ENCODE results near the gene DCDC2C. TPM values are rescaled to one million over a fixed set of nuclear protein-coding genes. Genes with fewer than 3 reads are reported as not detected.

Gene DCDC2C
- total RNA-seq, 2 donors from 2014 or later: not detected

GRCh38 chr2:3801506-3801905 lies 98.1 kb downstream of the DCDC2C start:
- Histone ChIP-seq H3K4me1 (no peaks in the 10 kb centered on the region), H3K9ac (ENCODE audit: low read depth in 2 of 2, low read length in 2 of 2) (no peak overlapping the region), H3K4me3 (no peak overlapping the region), H3K36me3 (no peaks in the 10 kb centered on the region), H3K27me3 (no peaks in the 10 kb centered on the region), H3K27ac (no peak overlapping the region), H3K9me3 (no peaks in the 10 kb centered on the region)
- TF ChIP-seq CTCF (IDR thresholded peaks at IDR 0.05): no peak
- intact Hi-C loops (cut with DNase I): no loop called here
- DNase-seq: no peak

DNA sequence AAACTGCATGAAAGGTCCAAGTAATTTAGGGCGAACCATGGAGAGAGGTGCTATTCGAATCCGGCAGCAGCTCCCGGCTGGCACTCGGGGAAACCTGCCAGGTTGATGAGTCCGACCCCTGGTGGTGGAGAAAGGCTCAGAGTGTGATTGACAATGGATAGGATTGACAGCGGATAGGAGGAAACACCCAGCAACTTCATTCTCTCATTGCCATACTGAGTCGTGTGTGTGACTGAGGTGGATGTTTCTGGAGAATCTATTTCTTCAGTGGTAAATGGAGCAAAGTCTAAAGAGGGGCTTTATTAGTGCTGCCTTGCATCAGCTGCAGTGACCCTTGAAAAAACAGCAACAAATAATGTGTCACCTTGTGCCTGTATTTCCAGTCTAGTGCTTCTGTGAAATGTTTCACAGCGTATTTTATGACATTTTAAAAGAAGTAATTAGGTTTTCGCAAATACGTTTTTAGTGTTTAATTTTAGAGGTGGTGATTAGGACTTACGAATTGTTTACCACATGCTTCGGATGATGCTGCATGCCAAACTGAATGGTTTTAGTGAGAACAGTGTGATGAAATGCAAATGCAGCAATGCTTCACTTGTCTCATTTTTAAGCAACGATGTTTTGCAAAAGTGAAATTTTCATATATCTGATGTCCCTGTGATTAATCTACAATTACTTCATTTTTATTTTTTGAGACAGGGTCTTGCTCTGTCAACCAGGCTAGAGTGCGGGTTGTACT lies 102.0 kb downstream of the DCDC2C start:
- H3K4me1 ChIP-seq: no peaks in the 10 kb centered on the region
- H3K27me3 ChIP-seq: no peaks in the 10 kb centered on the region
- no peaks in the 10 kb centered on the region for H3K36me3 ChIP-seq
- TF ChIP-seq CTCF (IDR thresholded peaks at IDR 0.05): no peak
- DNase-seq: no peak
- no peak overlapping the region for H3K4me3 ChIP-seq
- no peaks in the 10 kb centered on the region for H3K9me3 ChIP-seq
- no peak overlapping the region for H3K9ac ChIP-seq (ENCODE audit: low read depth in 2 of 2, low read length in 2 of 2)
- H3K27ac ChIP-seq: no peak overlapping the region
- intact Hi-C loops (cut with DNase I): no loop called here

- no peak overlapping the region for H3K4me3 ChIP-seq
- H3K4me1 ChIP-seq: no peaks in the 10 kb centered on the region
- no peaks in the 10 kb centered on the region for H3K36me3 ChIP-seq
- H3K27ac ChIP-seq: no peak overlapping the region
- no peak for DNase-seq
- no peak overlapping the region for H3K9ac ChIP-seq (ENCODE audit: low read depth in 2 of 2, low read length in 2 of 2)
- intact Hi-C loops (cut with DNase I): no loop called here
- no peaks in the 10 kb centered on the region for H3K9me3 ChIP-seq
- no peak for TF ChIP-seq CTCF (IDR thresholded peaks at IDR 0.05)
- H3K27me3 ChIP-seq: no peaks in the 10 kb centered on the region
Measured at GRCh38 chr2:3806168-3806567, 102.8 kb downstream of the DCDC2C start.

GRCh38 chr2:3806730-3807129 lies 103.4 kb downstream of the DCDC2C start:
- TF ChIP-seq CTCF (IDR thresholded peaks at IDR 0.05): no peak
- DNase-seq: no peak
- Histone ChIP-seq H3K36me3 (no peaks in the 10 kb centered on the region), H3K9ac (ENCODE audit: low read depth in 2 of 2, low read length in 2 of 2) (no peak overlapping the region), H3K27me3 (no peaks in the 10 kb centered on the region), H3K4me3 (no peak overlapping the region), H3K27ac (no peak overlapping the region), H3K4me1 (no peaks in the 10 kb centered on the region), H3K9me3 (no peaks in the 10 kb centered on the region)
- intact Hi-C loops (cut with DNase I): no loop called here

DNA sequence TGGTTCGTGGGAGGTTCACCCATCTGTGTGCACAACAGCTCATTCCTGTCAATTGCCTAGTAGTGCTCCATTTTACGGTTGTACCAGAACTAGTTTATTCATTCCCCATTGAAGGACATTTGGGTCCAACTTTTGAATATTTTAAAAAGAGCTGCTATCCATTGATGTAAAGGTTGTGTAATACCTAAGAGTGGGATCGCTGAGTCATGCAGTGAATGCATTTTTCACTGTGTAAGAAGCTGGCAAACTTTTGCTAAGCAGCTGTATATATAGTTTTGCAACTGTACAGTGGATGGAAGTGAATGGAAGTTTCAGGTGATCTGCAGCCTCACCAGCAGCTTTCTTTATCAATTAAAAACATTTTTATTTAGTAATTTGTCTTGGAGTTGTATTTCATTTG lies 104.5 kb downstream of the DCDC2C start:
- intact Hi-C loops (cut with DNase I): no loop called here
- Histone ChIP-seq H3K4me1 (no peaks in the 10 kb centered on the region), H3K9ac (ENCODE audit: low read depth in 2 of 2, low read length in 2 of 2) (no peak overlapping the region), H3K36me3 (no peaks in the 10 kb centered on the region), H3K9me3 (no peaks in the 10 kb centered on the region), H3K27me3 (no peaks in the 10 kb centered on the region), H3K27ac (no peak overlapping the region), H3K4me3 (no peak overlapping the region)
- DNase-seq: no peak
- no peak for TF ChIP-seq CTCF (IDR thresholded peaks at IDR 0.05)
